Stimulated activated CD8-positive, alpha-beta memory T cell treated with anti-CD3 and anti-CD28 coated beads, Interleukin-15, amount 100 ng/mL, for 1 hour (primary cell): ENCODE measurements around the gene GABRG3.

ENCODE experiments used
- DNase-seq: peaks from one replicate; pipeline ENCODE4 v3.0.0-alpha.2; 2020; ENCODE audit warnings: low read depth

The GABRG3 gene

DNA sequence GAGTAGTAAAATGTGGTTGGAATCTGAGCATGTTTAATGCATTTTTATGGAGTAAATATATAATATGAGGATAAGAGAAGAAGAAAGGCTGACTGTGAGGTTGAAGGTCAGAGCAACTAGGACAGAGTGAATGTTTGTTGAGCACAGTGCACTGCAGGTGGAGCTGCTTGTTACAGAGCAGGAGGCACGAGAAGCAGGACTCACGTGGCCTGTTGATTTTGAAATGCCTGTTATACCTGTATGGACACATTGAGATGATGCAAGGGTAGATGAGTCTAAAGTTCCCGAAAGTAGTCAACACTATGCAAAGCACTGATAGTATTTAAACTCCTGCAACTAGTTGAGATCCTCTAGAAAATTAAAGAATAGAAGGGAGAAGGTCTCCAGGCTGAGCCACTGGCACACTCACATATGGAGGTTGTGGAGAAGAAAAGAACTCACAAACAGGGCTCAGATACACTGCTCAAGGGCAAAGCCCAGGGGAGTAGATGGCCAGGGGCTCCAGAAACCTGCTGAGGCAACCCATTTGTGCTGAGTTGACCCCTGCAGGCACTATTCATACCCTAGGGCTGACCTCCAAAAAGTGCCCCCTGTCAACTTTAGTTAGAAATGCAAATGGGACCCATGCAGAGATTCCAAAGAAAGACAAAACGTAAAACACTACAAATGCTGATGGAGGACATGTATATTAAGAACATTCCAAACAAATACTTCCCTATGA is 541.5 kb downstream of the GABRG3 start:
- DNase-seq, result no peak

- no peak for DNase-seq
Observed at GRCh38 chr15:27514526-27514925, 543.5 kb downstream of the GABRG3 start.

DNA sequence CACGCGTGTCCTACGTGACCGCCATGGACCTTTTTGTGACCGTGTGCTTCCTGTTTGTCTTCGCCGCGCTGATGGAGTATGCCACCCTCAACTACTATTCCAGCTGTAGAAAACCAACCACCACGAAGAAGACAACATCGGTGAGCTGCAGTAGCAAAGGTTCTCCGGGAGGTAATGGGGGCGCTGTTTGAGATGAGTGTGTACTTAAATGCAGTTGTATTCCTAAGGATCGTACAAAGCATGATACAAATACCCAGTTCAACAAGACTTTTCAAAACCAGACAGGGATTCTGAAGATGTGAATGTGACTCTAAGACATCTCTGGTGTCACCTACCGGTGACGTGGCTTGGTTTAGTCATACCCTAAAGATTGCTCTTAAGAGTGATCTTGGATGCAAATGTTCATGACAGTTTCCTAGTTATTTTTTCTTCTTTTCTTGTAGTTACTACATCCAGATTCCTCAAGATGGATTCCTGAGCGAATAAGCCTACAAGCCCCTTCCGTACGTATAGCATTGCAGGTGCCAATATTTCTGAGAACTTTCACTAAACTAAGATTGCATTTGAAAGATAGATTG is 556.6 kb downstream of the GABRG3 start:
- no peak for DNase-seq

GRCh38 chr15:27529399-27529798 is 558.4 kb downstream of the GABRG3 start:
- no peak for DNase-seq

DNA sequence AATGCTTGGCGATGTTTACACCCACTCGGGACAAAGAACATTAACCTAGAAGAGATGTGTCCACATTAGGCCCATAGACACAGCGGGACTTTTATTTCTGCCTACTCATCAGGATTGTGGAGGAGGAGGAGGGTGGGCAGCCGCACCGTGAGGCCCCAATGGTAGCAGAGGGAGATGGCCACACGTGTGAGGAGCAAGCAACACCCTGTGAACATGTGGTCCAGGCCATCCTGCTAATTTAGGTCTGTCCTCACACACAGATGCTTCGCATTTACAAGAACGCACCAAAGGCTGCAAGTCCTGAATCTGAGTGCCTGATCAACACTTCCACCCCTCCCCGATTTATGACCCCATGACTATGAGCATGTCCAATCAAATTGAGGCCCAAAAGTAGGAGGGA is 560.0 kb downstream of the GABRG3 start:
- DNase-seq, result no peak

- DNase-seq, result no peak
Observed at GRCh38 chr15:27532358-27532757, 561.4 kb downstream of the GABRG3 start.

GRCh38 chr15:27535445-27536129 is 564.6 kb downstream of the GABRG3 start:
- DNase-seq, result no peak

DNA sequence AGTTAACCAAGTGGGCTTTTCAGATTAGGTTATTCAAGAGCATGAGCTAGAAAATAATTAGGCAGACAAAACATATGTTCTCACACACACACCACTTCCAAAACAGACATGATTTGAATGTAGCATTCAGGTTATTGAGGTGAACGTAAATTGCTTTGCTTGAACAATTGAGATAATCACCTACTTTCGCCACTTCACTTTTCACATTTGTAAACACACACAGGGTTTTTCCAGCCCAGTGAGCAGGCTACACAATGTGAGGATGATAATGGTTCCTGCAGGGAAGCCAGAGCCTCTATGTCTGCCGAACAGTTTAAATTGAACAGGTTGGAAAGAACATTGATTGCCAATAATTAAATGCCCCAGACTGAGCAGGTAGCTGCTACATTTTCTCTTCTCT is 567.3 kb downstream of the GABRG3 start:
- DNase-seq, result no peak

- no peak for DNase-seq
Observed at GRCh38 chr15:27541581-27541980, 570.6 kb downstream of the GABRG3 start.

GRCh38 chr15:27545494-27546255 is 574.7 kb downstream of the GABRG3 start:
- DNase-seq, result no peak

GRCh38 chr15:27549746-27550145 is 578.8 kb downstream of the GABRG3 start:
- DNase-seq, result no peak

DNA sequence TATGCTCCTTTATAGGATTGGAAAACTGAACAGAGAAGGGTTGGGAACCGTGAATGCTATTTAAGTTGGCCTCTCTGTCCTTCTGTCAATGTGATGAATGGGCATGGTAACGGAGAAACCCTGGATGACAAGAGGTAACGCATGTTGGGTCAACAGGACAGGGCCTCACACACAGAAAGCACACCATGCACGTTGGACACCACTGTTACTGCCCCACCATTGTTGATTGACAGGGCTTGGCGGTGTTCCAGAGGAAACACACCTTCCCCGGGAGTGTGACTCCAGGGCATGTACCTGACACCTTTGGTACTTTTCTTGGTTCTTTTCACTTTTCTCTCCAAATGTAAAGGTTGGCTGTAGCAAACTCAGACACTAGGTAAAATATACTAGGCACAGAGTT is 579.7 kb downstream of the GABRG3 start:
- DNase-seq, result no peak

- no peak for DNase-seq
Observed at GRCh38 chr15:27561816-27562215, 590.8 kb downstream of the GABRG3 start.

DNA sequence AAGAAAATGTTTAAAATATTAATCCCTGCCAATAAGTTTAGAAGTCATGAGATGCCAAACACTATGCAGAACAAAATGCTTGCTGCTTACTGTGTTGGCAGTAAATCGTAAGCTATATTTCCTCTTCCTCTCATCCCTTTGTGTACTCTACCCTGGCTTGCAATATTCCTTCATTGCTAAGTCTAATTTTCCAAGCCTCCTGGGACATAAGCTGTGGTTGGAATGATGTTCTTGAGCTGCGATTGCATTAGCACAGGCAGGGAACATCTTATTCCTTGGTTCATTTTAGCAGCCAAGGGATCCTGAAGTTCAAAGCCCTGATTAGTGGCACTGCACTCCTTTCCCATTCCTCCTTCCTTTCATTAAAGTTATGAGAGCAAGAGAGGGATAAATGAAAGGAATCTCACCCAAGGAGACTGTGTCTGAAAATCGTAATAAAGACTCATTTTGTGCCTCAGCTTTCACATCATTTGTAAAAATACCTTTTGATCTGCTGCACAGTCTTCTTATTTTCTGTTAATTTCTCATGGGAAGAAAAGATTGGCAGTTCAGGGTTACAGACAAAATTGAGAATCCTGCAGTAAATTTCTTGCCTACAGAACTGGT is 592.9 kb downstream of the GABRG3 start:
- no peak for DNase-seq

DNA sequence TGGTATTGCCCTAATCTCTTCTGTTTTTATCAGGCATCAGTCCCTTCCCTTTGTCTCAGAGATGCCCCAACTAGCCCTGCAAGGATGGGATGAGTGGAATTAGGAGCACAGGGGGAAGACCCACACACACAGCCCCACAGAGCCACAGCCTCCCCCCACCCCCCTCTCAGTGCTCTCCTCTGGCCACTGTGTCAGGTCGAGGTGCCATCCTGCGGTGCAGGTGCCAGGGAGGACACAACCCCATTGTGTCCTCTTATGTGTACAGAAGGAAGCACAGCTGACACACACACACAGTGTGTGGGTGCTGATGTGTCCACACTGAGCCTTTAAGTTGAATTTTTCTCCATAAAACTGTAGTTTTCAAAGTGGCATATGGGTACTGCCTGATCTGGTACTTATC is 593.7 kb downstream of the GABRG3 start:
- DNase-seq, result no peak

GRCh38 chr15:27570746-27571145 is 599.8 kb downstream of the GABRG3 start:
- DNase-seq, result no peak

DNA sequence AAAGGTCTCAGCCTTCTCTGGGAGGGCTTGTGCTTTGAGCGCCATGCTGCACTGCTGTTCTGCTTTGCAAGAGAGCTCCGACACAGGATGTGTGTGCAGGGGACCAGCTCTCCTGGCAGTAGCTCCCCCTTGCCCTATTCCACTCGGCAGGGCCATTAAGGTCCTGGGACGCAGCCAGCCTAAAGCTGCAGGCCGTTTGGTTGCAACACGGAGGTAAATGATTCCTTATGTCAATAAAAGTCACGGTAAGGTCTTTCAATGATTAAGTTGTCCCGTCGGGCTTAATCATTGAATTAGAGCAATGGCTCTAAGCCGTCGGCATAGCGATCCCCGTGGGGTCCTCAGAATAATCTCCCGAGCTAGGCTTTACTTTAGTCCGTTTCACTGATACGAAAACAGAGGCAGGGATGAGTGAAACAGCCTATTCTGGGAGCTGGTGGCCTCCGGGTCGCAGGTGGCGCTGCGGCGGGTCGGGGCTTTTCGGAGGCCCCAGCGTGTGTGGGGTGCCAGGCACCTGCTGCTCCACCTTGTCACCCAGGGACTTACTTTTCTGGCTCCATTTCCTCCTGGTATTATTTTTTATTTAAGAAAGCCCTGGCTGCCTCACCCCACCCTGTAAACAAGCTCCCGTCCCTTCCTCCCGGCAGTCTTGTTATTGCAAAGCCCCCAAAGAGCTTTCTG is 603.0 kb downstream of the GABRG3 start:
- DNase-seq, result no peak

- DNase-seq, result no peak
Observed at GRCh38 chr15:27574541-27575054, 603.6 kb downstream of the GABRG3 start.

GRCh38 chr15:27575521-27575920 is 604.5 kb downstream of the GABRG3 start:
- DNase-seq, result no peak

GRCh38 chr15:27576576-27576975 is 605.6 kb downstream of the GABRG3 start:
- DNase-seq, result no peak

DNA sequence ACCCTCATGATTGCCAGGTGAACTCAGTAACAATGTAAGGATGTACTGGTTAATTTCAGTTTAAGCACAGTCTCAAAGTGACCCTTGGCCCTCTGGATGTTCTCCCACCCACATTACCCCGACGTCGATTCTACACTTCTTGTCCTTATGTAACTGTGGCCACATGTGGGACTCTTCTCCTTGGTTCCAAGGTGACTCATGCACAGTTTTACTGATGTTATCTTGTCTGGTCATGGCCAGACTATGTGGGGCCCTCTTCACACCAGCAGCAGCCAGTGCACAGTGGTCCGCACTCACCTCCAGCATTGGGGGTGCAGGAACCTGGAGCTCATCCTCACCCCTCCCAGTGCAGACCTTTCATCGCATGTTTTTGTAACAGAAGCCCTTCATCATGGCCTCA is 608.8 kb downstream of the GABRG3 start:
- DNase-seq, result no peak
